K562 (cell line): ENCODE measurements around the gene CELSR3. TPM values are rescaled to one million over a fixed set of nuclear protein-coding genes. Genes with fewer than 3 reads are reported as not detected.

Source experiments
- ATAC-seq: fragments of 200-7000 bp; cut with Tn5 transposase; 3 replicates; pipeline ENCODE4 v1.9.1; 2020; ENCODE audit warnings: moderate library complexity
- BruUV-seq: library from RNA; stranded (reverse); fragments of 400-500 nt; replicated peaks from 2 replicates; lab custom pipeline; 2021; lab: Mats Ljungman, UMichigan
- CTCF ChIA-PET: fragments of 300-600 bp; formaldehyde crosslinking; extraction: SDS; loops from one replicate; lab custom pipeline; 2021; ENCODE audit warnings: low intra/inter-chr PET ratio; lab: Yijun Ruan, JAX
- POLR2A ChIA-PET: fragments of 300-600, 350-650 bp; sonication (Branson Sonifier 250); formaldehyde crosslinking; extraction: SDS; loops from one replicate; lab custom pipeline; 2021; ENCODE audit warnings: antibody characterized with exemption, inconsistent platforms; lab: Yijun Ruan, JAX
- DNase-seq, 4 experiments: peaks; one replicate each; pipeline versions ENCODE4 v3.0.0 to v3.0.0-alpha.2; 2011 to 2018; ENCODE audit warnings: low spot score in 3 of 4, mixed read lengths in 3 of 4; ENCODE audit errors: extremely low read depth in 1 of 4
- FAIRE-seq: peaks from 2 replicates; lab custom pipeline; 2011; peaks lifted over from hg19 to GRCh38; lab: Jason Lieb, UNC
- H2AFZ ChIP-seq: 2 replicates; pipeline ENCODE4 v1.6.0; 2011; ENCODE audit warnings: low read depth, low read length, control low read depth, inconsistent platforms
- H3K27ac ChIP-seq: fragments of 200-600 bp; 3 replicates; pipeline ENCODE4 v1.8.0; 2011; ENCODE audit warnings: low read depth, mild to moderate bottlenecking, control low read depth, inconsistent platforms, low read length, moderate library complexity, mixed read lengths; ENCODE audit errors: extremely low read depth
- H3K27me3 ChIP-seq, 2 experiments: fragments of 300-600 bp in 1 of 2; 2 replicates in 1 of 2; 3 replicates in 1 of 2; pipeline versions ENCODE4 v1.6.0 to v1.8.0; 2011; ENCODE audit warnings: inconsistent platforms in 2 of 2, low read length in 2 of 2, mild to moderate bottlenecking in 1 of 2, mixed read lengths in 1 of 2, moderate library complexity in 1 of 2; ENCODE audit not compliant: control insufficient read depth in 2 of 2, insufficient read depth in 2 of 2
- H3K36me3 ChIP-seq: fragments of 300-600 bp; 3 replicates; pipeline ENCODE4 v1.8.0; 2011; ENCODE audit warnings: mild to moderate bottlenecking, low read length, inconsistent platforms; ENCODE audit not compliant: control insufficient read depth, insufficient read depth
- H3K4me1 ChIP-seq, 2 experiments: fragments of 200-600 bp in 1 of 2; replicated peaks in 1 of 2; 2 replicates in 1 of 2; 3 replicates in 1 of 2; pipeline versions ENCODE4 v1.5.1 to v1.8.0; 2011; ENCODE audit warnings: inconsistent platforms in 2 of 2, low read length in 2 of 2, mild to moderate bottlenecking in 1 of 2, mixed read lengths in 1 of 2, moderate library complexity in 1 of 2; ENCODE audit not compliant: control insufficient read depth in 2 of 2, insufficient read depth in 2 of 2
- H3K4me2 ChIP-seq: 2 replicates; pipeline ENCODE4 v1.6.1; 2011; ENCODE audit warnings: low read length, control low read depth, inconsistent platforms, mixed read lengths; ENCODE audit not compliant: insufficient read depth
- H3K4me3 ChIP-seq: fragments of 200-600 bp; sonication (generic), shearing (Covaris generic); 2 replicates; pipeline ENCODE4 v1.5.1; 2016; ENCODE audit warnings: control low read depth, inconsistent platforms
- H3K79me2 ChIP-seq: fragments of 200-600 bp; 3 replicates; pipeline ENCODE4 v1.8.0; 2011; ENCODE audit warnings: low read length, inconsistent platforms; ENCODE audit not compliant: control insufficient read depth, insufficient read depth
- H3K9ac ChIP-seq, 2 experiments: 2 replicates each; pipeline versions ENCODE4 v1.6.0 to v1.6.1; 2011; ENCODE audit warnings: low read depth in 2 of 2, low read length in 2 of 2, control low read depth in 1 of 2, inconsistent platforms in 1 of 2, mild to moderate bottlenecking in 1 of 2, mixed read lengths in 1 of 2; ENCODE audit not compliant: insufficient read depth in 1 of 2
- H3K9me1 ChIP-seq: one replicate; pipeline ENCODE4 v1.6.0; 2011; ENCODE audit warnings: inconsistent platforms, mild to moderate bottlenecking, low read length, moderate library complexity; ENCODE audit not compliant: control insufficient read depth, insufficient read depth
- H3K9me3 ChIP-seq: replicated peaks from 2 replicates; pipeline ENCODE4 v1.5.1; 2011; ENCODE audit warnings: low read depth, low read length, inconsistent platforms; ENCODE audit not compliant: control insufficient read depth, insufficient read depth
- H4K20me1 ChIP-seq: replicated peaks from 2 replicates; pipeline ENCODE4 v1.6.1; 2011; ENCODE audit warnings: low read length, inconsistent platforms, mixed read lengths; ENCODE audit not compliant: control insufficient read depth, insufficient read depth
- IFI16 ChIP-seq: fragments of 250-450 bp; sonication (Bioruptor Pico); IDR thresholded peaks from 2 replicates; pipeline ENCODE4 v2.1.2; 2022; ENCODE audit warnings: mild to moderate bottlenecking, inconsistent platforms
- PHF21A ChIP-seq: fragments of 450-650 bp; IDR thresholded peaks from 2 replicates; pipeline ENCODE4 v1.6.1; 2017; ENCODE audit warnings: low read depth, borderline replicate concordance
- POLR2G ChIP-seq: fragments of 200-400 bp; formaldehyde crosslinking; IDR thresholded peaks from 2 replicates; pipeline ENCODE4 v1.6.1; 2017; ENCODE audit warnings: low read depth, mild to moderate bottlenecking, antibody characterized with exemption, low read length, moderate library complexity
- WGBS: fragments of 100-300 bp; shearing (Covaris generic); methylation state at CpG from one replicate; pipeline ENCODE4 v1.1.6; 2016; ENCODE audit warnings: low coverage, mixed read lengths; ENCODE audit not compliant: insufficient coverage; ENCODE audit errors: missing lambda C conversion rate; 5-methylcytosine and 5-hydroxymethylcytosine counted together
- in situ Hi-C: fragments of 300-500 bp; cut with MboI; formaldehyde crosslinking; loops from 4 replicates; pipeline ENCODE4 v1.15.0; 2018; ENCODE audit warnings: inconsistent platforms, mixed read lengths
- intact Hi-C: fragments of 100-400 bp; cut with micrococcal nuclease; formaldehyde crosslinking; loops from 2 replicates; pipeline ENCODE4 v1.14.2; 2022
- polyA plus RNA-seq, 8 experiments: library from polyadenylated mRNA; depleted of rRNA in 4 of 8; stranded (reverse) in 5 of 8; unstranded in 3 of 8; fragments of >200 nt; fragmentation: Nextera tagmentation in 2 of 8; fragmentation: Illumina TruSeq in 1 of 8; extraction: Ambion mirVana in 2 of 8; extraction: Trizol in 1 of 8; gene quantifications; 2 replicates each; pipeline versions ENCODE4 v1.2.1 to v1.2.3, GENCODE V29; 2011 to 2014; ENCODE audit warnings: inconsistent platforms in 1 of 8, missing spikeins in 1 of 8
- total RNA-seq, 7 experiments: library from RNA; depleted of rRNA in 6 of 7; stranded (reverse); fragments of >200 nt in 6 of 7; fragmentation: Illumina TruSeq in 2 of 7; extraction: Trizol in 2 of 7; gene quantifications; 2 replicates each; pipeline versions ENCODE4 v1.2.1 to v1.2.3, GENCODE V29; 2011 to 2021; ENCODE audit warnings: low replicate concordance in 1 of 7
- TF ChIP-seq, protein P1 (sequence below): fragments of 250-450 bp; sonication (Bioruptor Pico); IDR thresholded peaks from 2 replicates; pipeline ENCODE4 v1.4.0; 2020
- TF ChIP-seq, protein P2 (sequence below): fragments of 250-450 bp; sonication (Bioruptor Pico); IDR thresholded peaks from 2 replicates; pipeline ENCODE4 v1.5.0; 2021; ENCODE audit warnings: mild to moderate bottlenecking, borderline replicate concordance

Gene CELSR3
- total and polyA plus RNA-seq, 9 of the 15 experiments (the other 6 are each of a cell fraction or from before 2014, with no cell fraction given) = 0.10 to 2.7 (median 0.76) TPM

DNA sequence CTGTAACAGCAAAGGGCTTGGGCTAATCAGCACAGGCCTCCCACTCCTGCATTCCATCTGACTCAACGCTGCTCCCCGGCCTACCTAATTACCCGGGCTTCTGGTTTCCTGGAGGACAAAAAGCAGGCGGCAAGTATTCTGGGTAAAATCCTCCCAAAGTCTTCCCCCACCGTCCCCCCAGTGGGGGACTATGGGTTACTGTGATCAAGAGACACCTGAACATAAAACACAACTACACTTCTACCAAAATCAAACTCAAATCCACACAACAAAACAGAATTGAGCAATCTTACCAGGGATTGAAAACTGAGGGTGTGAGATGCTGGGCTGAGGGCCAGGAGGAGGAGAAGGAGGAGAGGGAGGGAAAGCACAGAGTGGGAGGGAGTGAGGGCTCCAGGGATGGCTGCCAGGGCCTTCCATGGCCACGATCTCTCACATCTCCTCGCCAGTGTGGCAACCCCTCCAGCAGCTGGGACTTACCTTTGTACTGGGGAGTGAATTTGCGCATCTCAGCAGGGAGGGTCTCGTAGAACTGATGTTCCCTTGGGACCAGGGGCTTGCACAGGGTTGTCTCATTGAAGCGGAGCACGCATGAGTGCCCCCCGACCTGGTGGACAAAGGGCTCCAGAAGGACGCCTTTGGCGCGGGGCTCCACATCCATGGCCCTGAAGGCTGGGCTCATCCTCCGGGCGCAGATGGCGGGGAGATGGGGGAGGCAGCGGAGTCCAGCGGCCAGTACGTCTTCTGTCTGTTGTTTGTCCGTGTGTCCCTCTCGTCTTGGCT lies 32.1 kb upstream of the CELSR3 start:
- Histone ChIP-seq H3K9me3 (no peaks in the 10 kb centered on the region), H3K36me3 (peaks cover 75% of the 10 kb centered on the region), H3K4me3 (no peak overlapping the region), H3K4me1 (0 out of 5 replicates have a peak, but pooled peaks cover 0 to 4% of the 10 kb centered on the region in 2 experiments), H3K4me2 (no peak overlapping the region), H4K20me1 (no peaks in the 10 kb centered on the region; the same call in 1 of the 2 replicates), H2AFZ (no peak overlapping the region), H3K9ac (no peak overlapping the region), H3K9me1 (no peaks in the 10 kb centered on the region), H3K27me3 (no peaks in the 10 kb centered on the region), H3K79me2 (peaks cover 42% of the 10 kb centered on the region), H3K27ac (no peak overlapping the region)
- intact Hi-C loops (no loop called here), in situ Hi-C loops (no loop called here)
- CTCF ChIA-PET = no interaction called here
- no TSS peak for BruUV-seq
- POLR2A ChIA-PET = interaction anchor here (1.1 to 1.7 kb wide), 2 partner anchors 13 to 40 kb away, joined by 3 to 8 read pairs; no protein-coding TSS in a partner anchor
- no peak for ATAC-seq
- no peak for FAIRE-seq
- WGBS = 86% methylated on average over 11 of the region's 23 CpGs
- TF ChIP-seq IFI16 (CRISPR knock-in tag) (no peak), POLR2G (peak; percentile 23; the same call in 1 of the 2 replicates), PHF21A (no peak)
- TF ChIP-seq, protein P1, sequence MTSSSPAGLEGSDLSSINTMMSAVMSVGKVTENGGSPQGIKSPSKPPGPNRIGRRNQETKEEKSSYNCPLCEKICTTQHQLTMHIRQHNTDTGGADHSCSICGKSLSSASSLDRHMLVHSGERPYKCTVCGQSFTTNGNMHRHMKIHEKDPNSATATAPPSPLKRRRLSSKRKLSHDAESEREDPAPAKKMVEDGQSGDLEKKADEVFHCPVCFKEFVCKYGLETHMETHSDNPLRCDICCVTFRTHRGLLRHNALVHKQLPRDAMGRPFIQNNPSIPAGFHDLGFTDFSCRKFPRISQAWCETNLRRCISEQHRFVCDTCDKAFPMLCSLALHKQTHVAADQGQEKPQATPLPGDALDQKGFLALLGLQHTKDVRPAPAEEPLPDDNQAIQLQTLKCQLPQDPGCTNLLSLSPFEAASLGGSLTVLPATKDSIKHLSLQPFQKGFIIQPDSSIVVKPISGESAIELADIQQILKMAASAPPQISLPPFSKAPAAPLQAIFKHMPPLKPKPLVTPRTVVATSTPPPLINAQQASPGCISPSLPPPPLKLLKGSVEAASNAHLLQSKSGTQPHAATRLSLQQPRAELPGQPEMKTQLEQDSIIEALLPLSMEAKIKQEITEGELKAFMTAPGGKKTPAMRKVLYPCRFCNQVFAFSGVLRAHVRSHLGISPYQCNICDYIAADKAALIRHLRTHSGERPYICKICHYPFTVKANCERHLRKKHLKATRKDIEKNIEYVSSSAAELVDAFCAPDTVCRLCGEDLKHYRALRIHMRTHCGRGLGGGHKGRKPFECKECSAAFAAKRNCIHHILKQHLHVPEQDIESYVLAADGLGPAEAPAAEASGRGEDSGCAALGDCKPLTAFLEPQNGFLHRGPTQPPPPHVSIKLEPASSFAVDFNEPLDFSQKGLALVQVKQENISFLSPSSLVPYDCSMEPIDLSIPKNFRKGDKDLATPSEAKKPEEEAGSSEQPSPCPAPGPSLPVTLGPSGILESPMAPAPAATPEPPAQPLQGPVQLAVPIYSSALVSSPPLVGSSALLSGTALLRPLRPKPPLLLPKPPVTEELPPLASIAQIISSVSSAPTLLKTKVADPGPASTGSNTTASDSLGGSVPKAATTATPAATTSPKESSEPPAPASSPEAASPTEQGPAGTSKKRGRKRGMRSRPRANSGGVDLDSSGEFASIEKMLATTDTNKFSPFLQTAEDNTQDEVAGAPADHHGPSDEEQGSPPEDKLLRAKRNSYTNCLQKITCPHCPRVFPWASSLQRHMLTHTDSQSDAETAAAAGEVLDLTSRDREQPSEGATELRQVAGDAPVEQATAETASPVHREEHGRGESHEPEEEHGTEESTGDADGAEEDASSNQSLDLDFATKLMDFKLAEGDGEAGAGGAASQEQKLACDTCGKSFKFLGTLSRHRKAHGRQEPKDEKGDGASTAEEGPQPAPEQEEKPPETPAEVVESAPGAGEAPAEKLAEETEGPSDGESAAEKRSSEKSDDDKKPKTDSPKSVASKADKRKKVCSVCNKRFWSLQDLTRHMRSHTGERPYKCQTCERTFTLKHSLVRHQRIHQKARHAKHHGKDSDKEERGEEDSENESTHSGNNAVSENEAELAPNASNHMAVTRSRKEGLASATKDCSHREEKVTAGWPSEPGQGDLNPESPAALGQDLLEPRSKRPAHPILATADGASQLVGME = no peak
- TF ChIP-seq, protein P2, sequence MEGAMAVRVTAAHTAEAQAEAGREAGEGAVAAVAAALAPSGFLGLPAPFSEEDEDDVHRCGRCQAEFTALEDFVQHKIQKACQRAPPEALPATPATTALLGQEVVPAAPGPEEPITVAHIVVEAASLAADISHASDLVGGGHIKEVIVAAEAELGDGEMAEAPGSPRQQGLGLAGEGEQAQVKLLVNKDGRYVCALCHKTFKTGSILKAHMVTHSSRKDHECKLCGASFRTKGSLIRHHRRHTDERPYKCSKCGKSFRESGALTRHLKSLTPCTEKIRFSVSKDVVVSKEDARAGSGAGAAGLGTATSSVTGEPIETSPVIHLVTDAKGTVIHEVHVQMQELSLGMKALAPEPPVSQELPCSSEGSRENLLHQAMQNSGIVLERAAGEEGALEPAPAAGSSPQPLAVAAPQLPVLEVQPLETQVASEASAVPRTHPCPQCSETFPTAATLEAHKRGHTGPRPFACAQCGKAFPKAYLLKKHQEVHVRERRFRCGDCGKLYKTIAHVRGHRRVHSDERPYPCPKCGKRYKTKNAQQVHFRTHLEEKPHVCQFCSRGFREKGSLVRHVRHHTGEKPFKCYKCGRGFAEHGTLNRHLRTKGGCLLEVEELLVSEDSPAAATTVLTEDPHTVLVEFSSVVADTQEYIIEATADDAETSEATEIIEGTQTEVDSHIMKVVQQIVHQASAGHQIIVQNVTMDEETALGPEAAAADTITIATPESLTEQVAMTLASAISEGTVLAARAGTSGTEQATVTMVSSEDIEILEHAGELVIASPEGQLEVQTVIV = no peak
- no peak for DNase-seq
